ENCODE data around the gene FRS3.

Gene FRS3

GRCh38 chr6:41743406-41744235 lies 36.1 kb downstream of the FRS3 start:
- DNase-seq = no peak

- no peak for DNase-seq
Observed at GRCh38 chr6:41741625-41742490, 37.8 kb downstream of the FRS3 start.

GRCh38 chr6:41740366-41741162 lies 39.1 kb downstream of the FRS3 start:
- DNase-seq = no peak

GRCh38 chr6:41739041-41739440 lies 40.7 kb downstream of the FRS3 start:
- DNase-seq = no peak

- DNase-seq = no peak
Observed at GRCh38 chr6:41737591-41738130, 42.0 kb downstream of the FRS3 start.

- no peak for DNase-seq
Observed at GRCh38 chr6:41736800-41737555, 42.7 kb downstream of the FRS3 start.

GRCh38 chr6:41736186-41736733 lies 43.4 kb downstream of the FRS3 start:
- no peak for DNase-seq

GRCh38 chr6:41735427-41736185 lies 44.1 kb downstream of the FRS3 start, which contains the start of gene TFEB:
Gene TFEB (minus strand): TSS chr6:41735608. CDS start chr6:41691213, 44,395 bp downstream.
- peak; percentile 31 to 97 (median 90) for DNase-seq

GRCh38 chr6:41734666-41735426 lies 44.9 kb downstream of the FRS3 start:
- DNase-seq = peak in 56 of 58 donors; percentile 44 to 95 (median 85)

GRCh38 chr6:41733707-41734665 lies 45.7 kb downstream of the FRS3 start:
- DNase-seq = peak in 55 of 58 donors; percentile 60 to 97 (median 85)

- DNase-seq = peak in 1 of 58 donors; percentile 61
Observed at GRCh38 chr6:41733360-41733706, 46.4 kb downstream of the FRS3 start.

- DNase-seq = peak in 15 of 58 donors; percentile 8 to 64 (median 39)
Observed at GRCh38 chr6:41732591-41733359, 46.9 kb downstream of the FRS3 start.

- DNase-seq = no peak
Observed at GRCh38 chr6:41732149-41732548, 47.6 kb downstream of the FRS3 start.

- DNase-seq = peak in 1 of 58 donors; percentile 31
Observed at GRCh38 chr6:41731561-41732086, 48.1 kb downstream of the FRS3 start.

GRCh38 chr6:41730531-41731436 lies 48.9 kb downstream of the FRS3 start:
- peak in 4 of 58 donors; percentile 7 to 48 (median 25) for DNase-seq
